Measurements from ENCODE around the gene TCF3. TPM values are rescaled to one million over a fixed set of nuclear protein-coding genes. Genes with fewer than 3 reads are reported as not detected.

TCF3 gene
- total RNA-seq, 2 donors from 2014 or later: 91.5 to 332 TPM

- no peak for DNase-seq (ENCODE audit: low spot score)
- intact Hi-C loops (cut with DNase I): loop anchor here (2.0 kb wide), 1 partner anchor 47 kb away; the partner anchor contains the start of gene UQCR11
- Histone ChIP-seq H3K27ac (peak overlapping the region; percentile 49 to 58), H3K4me3 (peak overlapping the region; percentile 87 to 92), H3K27me3 (replicated peaks; ENCODE audit: insufficient read depth) (no peaks in the 10 kb centered on the region), H3K9me3 (no peaks in the 10 kb centered on the region), H3K36me3 (no peaks in the 10 kb centered on the region), H3K4me1 (replicated peaks) (peaks cover 8% of the 10 kb centered on the region)
- TF ChIP-seq CTCF (IDR thresholded peaks at IDR 0.05) (no peak), POLR2AphosphoS5 (IDR thresholded peaks at IDR 0.05) (no peak), POLR2A (IDR thresholded peaks at IDR 0.05) (no peak)
- WGBS: under 1% methylated on average over 61 of the region's 101 CpGs
Observed at GRCh38 chr19:1651568-1652291, 685 bp downstream of the TCF3 start.

GRCh38 chr19:1650650-1651567 is 1.5 kb downstream of the TCF3 start:
- H3K4me3 ChIP-seq: peak overlapping the region; percentile 87 to 92
- intact Hi-C loops (cut with DNase I): no loop called here
- H3K4me1 ChIP-seq (replicated peaks): peaks cover 8% of the 10 kb centered on the region
- peak overlapping the region; percentile 49 to 58 for H3K27ac ChIP-seq
- DNase-seq (ENCODE audit: low spot score): no peak
- TF ChIP-seq CTCF (IDR thresholded peaks at IDR 0.05): no peak
- TF ChIP-seq POLR2A (IDR thresholded peaks at IDR 0.05): no peak
- TF ChIP-seq POLR2AphosphoS5 (IDR thresholded peaks at IDR 0.05): no peak
- no peaks in the 10 kb centered on the region for H3K36me3 ChIP-seq
- H3K27me3 ChIP-seq (replicated peaks; ENCODE audit: insufficient read depth): no peaks in the 10 kb centered on the region
- H3K9me3 ChIP-seq: no peaks in the 10 kb centered on the region
- WGBS: 4% methylated on average over 36 of the region's 36 CpGs

- no peak overlapping the region for H3K27ac ChIP-seq
Observed at GRCh38 chr19:1649706-1650649, 2.4 kb downstream of the TCF3 start.

More at GRCh38 chr19:1649706-1650649, 2.4 kb downstream of the TCF3 start:
- H3K27me3 ChIP-seq (replicated peaks; ENCODE audit: insufficient read depth): no peaks in the 10 kb centered on the region
- DNase-seq (ENCODE audit: low spot score): no peak
- 85% methylated on average over 20 of the region's 20 CpGs for WGBS
- intact Hi-C loops (cut with DNase I): no loop called here
- H3K4me1 ChIP-seq (replicated peaks): peaks cover 8% of the 10 kb centered on the region
- no peak overlapping the region for H3K4me3 ChIP-seq
- H3K36me3 ChIP-seq: no peaks in the 10 kb centered on the region
- TF ChIP-seq POLR2A (IDR thresholded peaks at IDR 0.05) (no peak), CTCF (IDR thresholded peaks at IDR 0.05) (no peak), POLR2AphosphoS5 (IDR thresholded peaks at IDR 0.05) (no peak)
- no peaks in the 10 kb centered on the region for H3K9me3 ChIP-seq
